ENCODE measurements around the gene COMT. TPM values are rescaled to one million over a fixed set of nuclear protein-coding genes. Genes with fewer than 3 reads are reported as not detected.
A peak's percentile ranks its signal among the peaks of the same experiment; 100 is the strongest.

COMT gene
- total RNA-seq, 1 donor, result 50.4 TPM

GRCh38 chr22:20008221-20008995, 66.8 kb downstream of the COMT start:
- Histone ChIP-seq H3K4me1 (ENCODE audit: insufficient read depth, low read length) (no peaks in the 10 kb centered on the region), H3K27me3 (ENCODE audit: insufficient read depth, low read length) (no peaks in the 10 kb centered on the region)

DNA sequence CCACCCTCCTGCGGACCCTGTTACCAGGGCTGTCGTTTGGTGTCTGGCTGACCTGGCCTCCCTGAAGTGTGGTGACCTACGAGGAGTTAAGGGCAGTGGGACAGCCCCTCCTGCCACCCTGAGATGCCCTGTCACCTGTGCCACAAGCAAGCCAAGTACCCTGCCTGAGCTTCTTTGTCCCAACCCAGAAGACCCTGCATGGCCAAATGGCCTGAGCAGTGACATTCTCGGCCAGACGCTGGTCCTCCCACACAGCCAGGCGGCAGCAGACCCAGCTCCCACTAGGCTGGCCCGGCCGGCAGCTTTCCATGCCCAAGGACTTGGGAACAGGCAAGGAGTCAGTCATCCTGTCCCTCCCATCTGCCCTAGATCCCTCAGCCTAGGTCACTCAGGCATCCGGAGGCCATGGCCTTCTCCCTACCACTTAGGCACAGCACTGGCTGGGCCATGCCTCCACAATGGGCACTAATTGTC, 67.5 kb downstream of the COMT start:
- no peak overlapping the region for H3K4me3 ChIP-seq (ENCODE audit: low read length)
- H3K4me1 ChIP-seq (ENCODE audit: insufficient read depth, low read length), result no peaks in the 10 kb centered on the region
- peaks cover 6% of the 10 kb centered on the region for H3K9me3 ChIP-seq (ENCODE audit: low read depth, low read length)
- H3K27me3 ChIP-seq (ENCODE audit: insufficient read depth, low read length), result no peaks in the 10 kb centered on the region

More at GRCh38 chr22:20008221-20008995, 66.8 kb downstream of the COMT start:
- Histone ChIP-seq H3K9me3 (ENCODE audit: low read depth, low read length) (peaks cover 10% of the 10 kb centered on the region), H3K4me3 (ENCODE audit: low read length) (no peak overlapping the region)

DNA sequence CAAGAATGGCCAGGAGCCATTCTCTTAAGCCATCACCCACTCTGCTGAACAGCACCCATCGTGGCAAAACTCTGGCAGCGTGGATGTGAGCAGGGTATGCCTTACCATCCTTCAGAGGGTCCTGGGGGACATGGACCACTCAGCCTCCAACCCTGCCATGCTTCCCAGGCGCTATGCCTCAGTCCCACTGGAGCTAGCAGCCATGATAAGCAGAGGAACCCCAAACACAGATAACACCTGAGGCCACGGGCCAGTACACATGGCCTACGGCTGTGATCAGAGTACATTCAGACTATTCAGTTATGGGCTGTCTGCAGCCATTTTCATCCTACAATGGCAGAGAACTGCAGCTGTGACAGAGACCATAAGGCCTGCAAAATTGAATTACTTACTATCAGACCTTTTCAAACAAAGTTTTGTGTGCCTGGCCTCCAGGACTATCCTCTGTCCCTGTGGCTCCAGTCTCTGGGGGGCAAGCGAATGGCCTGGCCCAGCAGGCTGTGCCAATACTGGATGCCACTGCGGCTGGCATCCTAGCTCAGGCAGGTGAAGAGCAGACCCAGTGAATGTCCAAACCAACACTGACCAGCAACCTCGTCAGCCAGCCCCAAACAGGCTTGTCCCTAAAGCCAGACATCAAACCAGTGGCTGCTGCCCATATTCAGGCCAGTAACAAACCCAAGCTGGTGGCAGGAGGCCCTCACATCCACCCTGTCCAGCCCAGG, 68.2 kb downstream of the COMT start:
- H3K27me3 ChIP-seq (ENCODE audit: insufficient read depth, low read length), result no peaks in the 10 kb centered on the region

DNA sequence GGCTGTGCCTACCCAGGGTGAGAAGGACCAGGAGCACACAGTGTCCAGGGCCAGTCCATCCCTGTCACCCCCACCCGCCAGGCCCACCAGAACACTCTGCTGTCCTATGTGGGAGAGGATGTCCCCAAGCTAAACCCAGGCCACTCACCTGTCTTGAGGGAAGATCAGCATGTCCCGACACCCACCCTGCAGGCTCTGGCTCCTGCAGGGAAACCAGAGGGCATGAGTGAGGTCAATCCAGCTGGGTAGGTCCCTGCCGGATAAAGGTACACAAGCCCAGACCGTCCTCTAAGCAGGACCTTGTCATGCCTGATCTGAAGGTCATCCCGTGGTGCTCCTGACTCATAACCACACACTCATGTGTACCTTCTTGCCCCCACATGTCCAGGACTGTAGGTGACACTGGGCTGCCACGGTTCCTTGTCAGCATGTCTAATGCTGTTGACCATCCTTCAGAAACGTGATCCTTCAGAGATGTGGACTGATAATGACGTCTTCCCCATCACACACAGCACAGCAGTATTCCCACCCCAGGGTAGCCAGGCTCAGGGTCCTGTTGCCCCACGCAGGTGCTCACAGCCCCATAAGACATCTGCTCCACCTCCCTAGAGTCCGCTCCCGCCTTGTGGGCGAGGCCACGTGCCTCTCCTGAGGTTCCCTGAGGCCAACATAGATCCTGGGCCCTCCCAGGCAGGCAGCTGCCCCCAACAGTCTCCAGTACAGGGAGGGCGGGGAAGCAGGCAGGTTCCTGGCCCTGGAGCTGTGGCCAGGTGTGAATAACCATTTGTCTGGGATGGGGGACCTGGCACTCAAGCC, 68.9 kb downstream of the COMT start:
- H3K4me1 ChIP-seq (ENCODE audit: insufficient read depth, low read length), result no peaks in the 10 kb centered on the region
- no peaks in the 10 kb centered on the region for H3K9me3 ChIP-seq (ENCODE audit: low read depth, low read length)
- peaks cover 7% of the 10 kb centered on the region for H3K27me3 ChIP-seq (ENCODE audit: insufficient read depth, low read length)
- H3K4me3 ChIP-seq (ENCODE audit: low read length), result no peak overlapping the region

More for the DNA sequence above, 68.2 kb downstream of the COMT start:
- no peak overlapping the region for H3K4me3 ChIP-seq (ENCODE audit: low read length)
- no peaks in the 10 kb centered on the region for H3K9me3 ChIP-seq (ENCODE audit: low read depth, low read length)
- no peaks in the 10 kb centered on the region for H3K4me1 ChIP-seq (ENCODE audit: insufficient read depth, low read length)

- Histone ChIP-seq H3K4me1 (ENCODE audit: insufficient read depth, low read length) (no peaks in the 10 kb centered on the region), H3K4me3 (ENCODE audit: low read length) (no peak overlapping the region), H3K27me3 (ENCODE audit: insufficient read depth, low read length) (peaks cover 10% of the 10 kb centered on the region), H3K9me3 (ENCODE audit: low read depth, low read length) (no peaks in the 10 kb centered on the region)
Measured at GRCh38 chr22:20011123-20011992, 69.8 kb downstream of the COMT start.

DNA sequence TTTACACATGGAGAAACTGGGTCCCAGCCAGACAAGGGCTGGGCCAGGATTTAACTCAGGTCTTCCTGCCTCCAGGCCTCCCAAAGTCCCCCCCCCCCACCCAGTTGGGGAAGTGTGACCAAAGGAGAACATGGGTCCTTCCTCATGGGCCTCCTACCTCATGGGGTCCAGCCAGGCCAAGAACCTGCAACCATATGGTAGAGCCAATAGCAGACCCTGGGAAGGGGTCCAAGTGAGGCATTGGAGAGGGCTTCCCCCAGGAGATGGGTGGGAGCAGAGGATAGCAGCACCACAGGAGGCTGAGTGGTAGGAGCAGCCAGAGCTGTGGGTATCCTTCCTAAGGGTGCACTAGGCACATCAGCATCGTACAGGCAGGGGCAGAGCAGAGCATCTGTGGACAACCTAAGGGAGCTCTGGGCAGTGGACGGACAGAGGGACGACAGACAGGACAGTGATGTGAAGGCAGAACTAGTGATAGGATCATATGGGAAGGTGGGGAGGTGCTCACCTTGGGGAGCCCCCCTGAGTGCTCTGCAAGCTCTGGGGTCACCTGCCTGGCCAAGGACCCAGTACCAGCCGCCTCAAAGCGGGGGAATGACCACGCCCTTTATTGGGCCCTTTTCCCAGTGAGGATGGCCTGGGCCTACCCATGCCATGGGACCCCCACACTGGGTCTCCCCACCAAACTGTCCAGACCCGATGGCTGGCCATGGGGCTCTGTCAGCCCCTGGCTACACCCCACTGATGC, 70.6 kb downstream of the COMT start:
- Histone ChIP-seq H3K9me3 (ENCODE audit: low read depth, low read length) (no peaks in the 10 kb centered on the region), H3K27me3 (ENCODE audit: insufficient read depth, low read length) (peaks cover 10% of the 10 kb centered on the region)

GRCh38 chr22:20012741-20013331, 71.3 kb downstream of the COMT start:
- Histone ChIP-seq H3K4me1 (ENCODE audit: insufficient read depth, low read length) (peaks cover 7% of the 10 kb centered on the region), H3K9me3 (ENCODE audit: low read depth, low read length) (no peaks in the 10 kb centered on the region), H3K27me3 (ENCODE audit: insufficient read depth, low read length) (peaks cover 15% of the 10 kb centered on the region), H3K4me3 (ENCODE audit: low read length) (no peak overlapping the region)

More for the DNA sequence above, 70.6 kb downstream of the COMT start:
- no peak overlapping the region for H3K4me3 ChIP-seq (ENCODE audit: low read length)
- peaks cover 2% of the 10 kb centered on the region for H3K4me1 ChIP-seq (ENCODE audit: insufficient read depth, low read length)

DNA sequence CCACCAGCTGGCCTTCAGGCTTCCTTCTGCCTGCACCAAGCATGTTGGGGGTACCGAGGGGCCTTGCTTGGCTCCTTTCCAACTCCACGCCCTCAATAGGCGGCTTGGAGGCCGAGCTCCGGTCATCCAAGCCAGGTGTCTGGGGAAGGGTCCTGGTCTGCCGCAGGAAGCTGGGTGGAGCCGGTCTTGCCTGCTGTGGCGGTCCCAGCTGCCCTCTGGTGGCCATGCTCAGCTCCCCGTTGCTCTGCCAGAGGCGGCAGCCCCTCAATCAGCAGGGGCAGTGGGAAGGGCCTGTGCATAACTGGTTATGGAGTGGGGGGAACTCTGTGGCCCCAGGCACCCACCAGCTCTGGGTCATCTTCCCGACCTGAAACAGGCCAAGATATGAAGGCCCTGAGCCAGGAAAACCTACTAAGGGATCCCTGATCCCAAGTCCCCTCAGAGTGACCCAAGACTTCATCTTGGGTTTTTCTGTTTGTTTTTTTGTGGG, 71.9 kb downstream of the COMT start:
- no peak overlapping the region for H3K4me3 ChIP-seq (ENCODE audit: low read length)
- H3K27me3 ChIP-seq (ENCODE audit: insufficient read depth, low read length), result peaks cover 20% of the 10 kb centered on the region
- H3K9me3 ChIP-seq (ENCODE audit: low read depth, low read length), result no peaks in the 10 kb centered on the region
- peaks cover 7% of the 10 kb centered on the region for H3K4me1 ChIP-seq (ENCODE audit: insufficient read depth, low read length)

- Histone ChIP-seq H3K27me3 (ENCODE audit: insufficient read depth, low read length) (peaks cover 20% of the 10 kb centered on the region), H3K9me3 (ENCODE audit: low read depth, low read length) (no peaks in the 10 kb centered on the region), H3K4me3 (ENCODE audit: low read length) (no peak overlapping the region), H3K4me1 (ENCODE audit: insufficient read depth, low read length) (peaks cover 7% of the 10 kb centered on the region)
Measured at GRCh38 chr22:20014526-20015186, 73.1 kb downstream of the COMT start.

- H3K27me3 ChIP-seq (ENCODE audit: insufficient read depth, low read length), result peaks cover 20% of the 10 kb centered on the region
- peaks cover 9% of the 10 kb centered on the region for H3K4me1 ChIP-seq (ENCODE audit: insufficient read depth, low read length)
- H3K4me3 ChIP-seq (ENCODE audit: low read length), result no peak overlapping the region
- no peaks in the 10 kb centered on the region for H3K9me3 ChIP-seq (ENCODE audit: low read depth, low read length)
Measured at GRCh38 chr22:20015187-20015625, 73.6 kb downstream of the COMT start.

DNA sequence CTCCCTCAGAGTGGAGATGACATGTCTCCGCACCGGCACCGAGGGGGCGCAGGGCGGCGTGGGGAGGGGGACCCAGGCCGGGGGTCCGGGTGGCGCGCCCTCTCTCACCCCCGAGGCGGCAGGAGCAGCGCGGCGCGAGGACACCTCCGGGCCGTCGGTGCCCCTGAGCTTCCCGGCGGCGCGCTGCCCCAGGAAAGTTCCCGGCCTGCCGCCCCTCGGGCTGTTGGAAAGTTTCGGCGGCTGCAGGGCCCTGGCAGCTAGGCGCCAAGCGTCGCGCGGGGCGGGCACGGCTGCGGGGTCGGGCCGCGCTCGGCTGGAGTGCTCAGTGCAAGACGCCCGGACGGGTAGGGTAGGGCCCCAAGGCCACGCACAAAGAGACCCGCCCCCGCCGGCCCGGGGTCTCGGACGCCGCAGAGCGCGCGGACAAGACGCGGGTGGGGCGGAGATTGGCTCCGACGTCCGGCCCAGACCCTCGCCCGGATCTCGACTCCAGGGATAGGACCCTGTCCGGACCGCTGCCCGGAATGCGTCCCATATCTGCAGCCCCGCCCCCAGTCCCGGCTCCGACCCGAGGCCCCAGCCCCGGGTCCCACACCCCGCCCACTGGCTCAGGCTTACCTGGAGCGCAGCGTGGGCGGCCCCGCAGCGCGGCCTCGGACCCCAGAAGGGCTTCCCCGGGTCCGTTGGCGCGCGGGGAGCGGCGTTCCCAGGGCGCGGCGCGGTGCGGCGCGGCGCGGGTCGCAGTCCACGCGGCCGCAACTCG, 74.6 kb downstream of the COMT start:
- Histone ChIP-seq H3K9me3 (ENCODE audit: low read depth, low read length) (no peaks in the 10 kb centered on the region), H3K27me3 (ENCODE audit: insufficient read depth, low read length) (peaks cover 20% of the 10 kb centered on the region), H3K4me1 (ENCODE audit: insufficient read depth, low read length) (peaks cover 13% of the 10 kb centered on the region), H3K4me3 (ENCODE audit: low read length) (peak overlapping the region; percentile 48)
